Measurements from ENCODE around the gene CRTC1.

GRCh38 chr19:18776736-18777135 lies 93.3 kb downstream of the CRTC1 start:
- TF ChIP-seq POLR2AphosphoS5 (IDR thresholded peaks at IDR 0.05; ENCODE audit: low read depth, low read length) (no peak), HMG20B (CRISPR knock-in tag; conservative IDR thresholded peaks at IDR 0.05) (no peak), ATF7 (IDR thresholded peaks at IDR 0.05) (no peak), ATF7 (CRISPR knock-in tag; IDR thresholded peaks at IDR 0.05) (no peak), DBP (CRISPR knock-in tag; IDR thresholded peaks at IDR 0.05; ENCODE audit: not compliant biosample characterization) (no peak), ZBTB33 (CRISPR knock-in tag; IDR thresholded peaks at IDR 0.05) (no peak), PRDM15 (CRISPR knock-in tag; IDR thresholded peaks at IDR 0.05) (no peak), RNF2 (conservative IDR thresholded peaks at IDR 0.05; ENCODE audit: low read depth) (no peak), SIN3A (IDR thresholded peaks at IDR 0.05; ENCODE audit: borderline replicate concordance, low read depth, low read length) (no peak), RAD21 (CRISPR knock-in tag; IDR thresholded peaks at IDR 0.05) (no peak), SP2 (CRISPR knock-in tag; IDR thresholded peaks at IDR 0.05) (no peak)

Measured in HepG2 (cell line).